Measurements from ENCODE around the gene MLST8.
"Not testable (repeated sequence)": the region's sequence is repeated elsewhere in the genome, so short reads cannot be mapped to it uniquely, and the experiment has no call there.

The MLST8 gene

GRCh38 chr16:2244926-2245795 is 39.9 kb downstream of the MLST8 start:
- no peak for DNase-seq (ENCODE audit: low spot score)

GRCh38 chr16:2246301-2246885 is 41.1 kb downstream of the MLST8 start:
- DNase-seq (ENCODE audit: low spot score) = no peak

- no peak for DNase-seq (ENCODE audit: low spot score)
Observed at GRCh38 chr16:2250652-2251295, 45.5 kb downstream of the MLST8 start.

DNA sequence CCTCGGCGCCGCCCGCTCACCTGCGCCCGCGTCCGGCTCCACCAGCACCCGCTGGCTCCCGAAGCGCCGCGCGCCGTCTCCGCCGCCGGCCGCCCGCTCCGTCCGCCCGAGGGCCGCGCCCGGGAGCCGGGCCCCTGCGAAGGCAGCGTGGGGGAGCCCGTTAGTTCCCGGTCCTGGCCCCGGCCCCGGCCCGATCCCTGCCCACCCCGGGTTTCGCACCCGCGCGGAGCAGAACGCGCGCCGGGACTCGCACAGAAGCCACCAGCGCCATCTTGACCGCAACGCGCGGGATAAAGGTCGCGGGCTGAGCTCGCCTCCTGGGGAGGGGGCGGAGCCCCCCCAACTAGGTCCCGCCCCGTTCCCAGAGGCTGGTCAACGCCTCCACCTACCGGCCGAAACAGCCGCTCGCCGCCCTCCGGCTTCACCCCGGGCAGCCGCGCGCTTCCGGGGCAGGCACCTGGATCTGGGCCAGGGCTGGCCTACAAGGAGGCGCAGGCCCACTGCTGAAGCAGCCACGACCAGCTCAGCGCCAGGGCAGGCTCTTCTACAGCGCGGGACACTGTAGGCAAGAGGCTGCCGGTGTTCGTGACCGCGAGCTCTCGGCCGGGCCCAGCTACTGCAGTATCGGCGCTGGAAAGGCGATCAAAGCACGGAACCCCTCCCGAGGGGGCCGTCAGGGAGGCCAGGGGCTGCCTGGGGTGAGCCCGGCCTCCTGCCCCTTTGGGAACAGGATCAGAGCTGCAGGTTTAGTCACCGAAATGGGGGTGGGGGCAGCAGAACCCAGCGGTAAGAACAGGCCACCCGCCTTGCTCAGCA is 46.2 kb downstream of the MLST8 start, which contains the start of gene ECI1:
TSS of gene ECI1 (minus strand) at position 292 of the 816 bp plus-strand sequence. CDS start at position 271, 21 bp downstream.
- peak; percentile 95 for DNase-seq (ENCODE audit: low spot score)

DNA sequence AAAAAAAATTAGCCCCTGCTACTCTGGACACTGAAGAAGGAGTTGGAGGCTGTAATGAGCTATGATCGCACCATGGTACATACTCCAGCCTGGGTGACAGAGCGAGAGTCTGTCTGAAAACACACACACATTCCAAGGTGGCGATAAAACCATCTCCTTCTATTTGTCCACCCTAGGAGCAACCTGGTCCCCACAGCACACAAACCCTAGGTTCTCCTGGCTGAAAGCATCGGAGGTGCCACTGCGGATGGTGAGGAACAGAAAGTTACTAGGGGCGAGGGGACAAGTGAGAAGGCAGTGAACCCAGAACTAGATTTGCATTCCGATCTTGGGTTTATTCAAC is 47.5 kb downstream of the MLST8 start:
- no peak for DNase-seq (ENCODE audit: low spot score)

DNA sequence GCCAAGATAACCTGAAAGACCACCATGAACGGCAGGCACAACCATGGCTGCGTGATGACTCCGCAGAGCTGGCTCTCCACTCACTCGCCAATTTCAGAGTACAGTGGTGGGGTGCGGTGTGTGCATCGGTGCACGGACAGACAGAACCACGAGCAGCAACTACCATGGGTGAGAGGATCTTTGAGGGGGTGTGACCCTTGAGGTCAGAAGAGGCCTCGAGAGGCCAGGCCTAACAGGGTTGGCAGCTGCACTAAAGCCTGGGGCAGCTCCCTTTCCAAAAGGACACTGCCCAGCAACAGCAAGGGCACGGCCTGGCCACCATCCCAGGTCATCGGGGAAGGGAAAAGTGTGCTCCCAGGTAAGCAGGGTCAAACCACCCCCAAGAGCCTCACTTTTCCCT is 48.0 kb downstream of the MLST8 start:
- DNase-seq (ENCODE audit: low spot score) = no peak

DNA sequence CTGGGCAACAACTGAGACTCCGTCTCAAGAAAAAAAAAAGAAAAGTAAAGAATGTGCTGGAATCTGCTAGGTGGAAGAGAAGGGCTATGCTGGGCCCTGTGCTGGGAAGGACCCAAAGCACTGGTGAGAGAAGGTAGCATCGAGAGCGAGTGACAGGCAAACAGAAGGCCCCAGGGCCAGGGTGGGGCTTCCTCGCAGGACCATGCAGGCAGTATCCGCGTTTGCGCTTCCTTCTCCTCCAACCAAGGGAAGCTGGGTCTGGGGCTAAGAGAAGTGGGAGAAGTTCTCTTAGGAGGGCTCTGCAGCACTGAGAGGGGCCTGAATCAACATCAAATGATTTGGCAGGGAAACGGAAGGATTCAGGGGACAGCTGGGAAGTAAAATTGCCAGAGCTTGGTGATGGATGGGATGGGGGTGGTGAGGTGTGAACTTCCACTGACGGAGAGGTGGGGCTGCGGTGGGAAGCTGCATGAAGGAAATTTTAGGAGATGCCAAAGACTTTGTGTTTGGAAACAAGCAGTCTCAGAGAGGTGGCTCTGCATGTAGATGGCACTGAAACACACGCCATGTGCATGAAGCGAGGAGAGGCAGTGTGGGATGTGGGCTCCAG is 51.4 kb downstream of the MLST8 start:
- DNase-seq (ENCODE audit: low spot score) = no peak

- no peak for DNase-seq (ENCODE audit: low spot score)
Observed at GRCh38 chr16:2257726-2258125, 52.5 kb downstream of the MLST8 start.

DNA sequence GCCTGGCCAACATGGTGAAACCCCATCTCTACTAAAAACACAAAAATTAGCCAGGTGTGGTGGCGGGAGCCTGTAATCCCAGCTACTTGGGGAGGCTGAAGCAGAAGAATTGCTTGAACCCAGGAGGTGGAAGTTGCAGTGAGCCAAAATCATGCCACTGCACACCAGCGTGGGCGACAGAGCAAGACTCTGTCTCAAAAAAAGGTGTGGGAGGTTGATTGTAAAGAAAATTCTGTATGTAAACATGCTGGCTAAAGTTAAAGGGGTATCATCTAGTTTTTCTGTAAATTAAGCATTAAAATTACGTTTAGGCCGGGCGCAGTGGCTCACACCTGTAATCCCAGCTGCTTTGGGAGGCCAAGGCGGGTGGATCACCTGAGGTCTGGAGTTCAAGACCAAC is 53.3 kb downstream of the MLST8 start:
- not testable (repeated sequence) for DNase-seq (ENCODE audit: low spot score)
